RWPE1 (cell line): ENCODE measurements around the gene SEPTIN12.

Experiments
- CTCF ChIA-PET: fragments of 350-600 bp; sonication (Branson Sonifier 250); formaldehyde crosslinking; extraction: SDS; loops from one replicate; lab custom pipeline; 2021; lab: Yijun Ruan, JAX
- POLR2A ChIA-PET: fragments of 400-600 bp; formaldehyde crosslinking; extraction: SDS; loops from one replicate; lab custom pipeline; 2020; ENCODE audit warnings: antibody characterized with exemption; ENCODE audit not compliant: low non-redundant PET; lab: Yijun Ruan, JAX
- DNase-seq: peaks from one replicate; pipeline ENCODE4 v3.0.0; 2012; ENCODE audit warnings: low spot score
- H3K27ac ChIP-seq: fragments of 450-650 bp; 2 replicates; pipeline ENCODE4 v1.5.1; 2017
- TF ChIP-seq, protein P1 (sequence below): fragments of 450-650 bp; conservative IDR thresholded peaks from 2 replicates; pipeline ENCODE4 v1.5.1; 2017; ENCODE audit warnings: low read depth, mild to moderate bottlenecking

Gene SEPTIN12

GRCh38 chr16:4787627-4788482, at the start of gene SEPTIN12:
Gene SEPTIN12 (minus strand): TSS chr16:4788345. CDS start chr16:4787645, 700 bp downstream.
- TF ChIP-seq, protein P1, sequence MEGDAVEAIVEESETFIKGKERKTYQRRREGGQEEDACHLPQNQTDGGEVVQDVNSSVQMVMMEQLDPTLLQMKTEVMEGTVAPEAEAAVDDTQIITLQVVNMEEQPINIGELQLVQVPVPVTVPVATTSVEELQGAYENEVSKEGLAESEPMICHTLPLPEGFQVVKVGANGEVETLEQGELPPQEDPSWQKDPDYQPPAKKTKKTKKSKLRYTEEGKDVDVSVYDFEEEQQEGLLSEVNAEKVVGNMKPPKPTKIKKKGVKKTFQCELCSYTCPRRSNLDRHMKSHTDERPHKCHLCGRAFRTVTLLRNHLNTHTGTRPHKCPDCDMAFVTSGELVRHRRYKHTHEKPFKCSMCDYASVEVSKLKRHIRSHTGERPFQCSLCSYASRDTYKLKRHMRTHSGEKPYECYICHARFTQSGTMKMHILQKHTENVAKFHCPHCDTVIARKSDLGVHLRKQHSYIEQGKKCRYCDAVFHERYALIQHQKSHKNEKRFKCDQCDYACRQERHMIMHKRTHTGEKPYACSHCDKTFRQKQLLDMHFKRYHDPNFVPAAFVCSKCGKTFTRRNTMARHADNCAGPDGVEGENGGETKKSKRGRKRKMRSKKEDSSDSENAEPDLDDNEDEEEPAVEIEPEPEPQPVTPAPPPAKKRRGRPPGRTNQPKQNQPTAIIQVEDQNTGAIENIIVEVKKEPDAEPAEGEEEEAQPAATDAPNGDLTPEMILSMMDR = no peak
- ChIA-PET POLR2A (no interaction called here), CTCF (interaction anchor here (0.5 to 1.2 kb wide), 3 partner anchors 11 to 21 kb away, joined by 3 to 7 read pairs (median 5); partner anchors contain the start of gene ZNF500)
- H3K27ac ChIP-seq = peak within 1 kb of the TSS; percentile 15
- DNase-seq = no peak

DNA sequence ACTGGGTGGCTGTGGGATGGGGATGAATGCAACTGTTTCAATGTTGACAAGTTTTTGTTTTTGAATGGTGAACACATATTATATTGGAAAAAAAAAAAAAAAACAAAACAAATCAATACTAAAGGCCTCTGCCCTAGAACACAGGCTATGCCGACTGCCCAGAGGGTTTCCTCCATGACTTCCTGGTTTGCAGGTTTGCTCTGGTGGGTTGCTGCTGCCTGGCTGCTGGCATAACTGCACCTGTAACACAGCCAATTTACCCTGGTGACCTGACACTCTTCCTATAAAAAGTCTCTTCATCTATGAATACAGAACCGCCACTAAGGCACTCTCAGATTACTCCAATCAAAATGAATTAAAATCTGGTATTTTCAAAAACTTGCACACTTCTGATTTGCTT, 48.6 kb upstream of the SEPTIN12 start:
- no peak for DNase-seq
- TF ChIP-seq, protein P1 = no peak
- CTCF ChIA-PET = interaction anchor here (0.6 kb wide), 1 partner anchor 20 kb away, joined by 3 read pairs; no protein-coding TSS in a partner anchor
- H3K27ac ChIP-seq = no peak overlapping the region
- POLR2A ChIA-PET = no interaction called here

DNA sequence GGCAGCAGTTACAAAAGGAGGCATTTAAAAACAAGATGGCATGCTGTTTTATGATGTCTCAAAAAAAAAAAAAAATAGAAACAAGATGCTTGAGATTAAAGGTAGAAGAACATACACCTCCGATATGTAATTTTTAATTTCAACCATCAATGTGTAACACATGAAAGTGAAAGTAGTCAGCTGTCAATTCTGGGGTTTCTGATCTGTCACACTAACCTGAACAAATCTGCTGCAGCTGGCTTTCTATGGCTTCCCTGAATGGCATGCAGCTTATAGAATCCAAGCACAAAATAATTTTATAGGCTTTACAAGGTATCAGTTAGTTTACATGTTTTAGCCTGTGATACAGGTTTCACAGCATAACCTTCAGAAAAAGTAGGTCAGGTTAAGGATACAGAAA, 45.4 kb upstream of the SEPTIN12 start:
- CTCF ChIA-PET = no interaction called here
- TF ChIP-seq, protein P1 = no peak
- no peak overlapping the region for H3K27ac ChIP-seq
- no peak for DNase-seq
- POLR2A ChIA-PET = no interaction called here

- ChIA-PET CTCF (no interaction called here), POLR2A (no interaction called here)
- no peak for DNase-seq
- H3K27ac ChIP-seq = no peak overlapping the region
- TF ChIP-seq, protein P1 = no peak
Observed at GRCh38 chr16:4832698-4833343, 44.7 kb upstream of the SEPTIN12 start.

DNA sequence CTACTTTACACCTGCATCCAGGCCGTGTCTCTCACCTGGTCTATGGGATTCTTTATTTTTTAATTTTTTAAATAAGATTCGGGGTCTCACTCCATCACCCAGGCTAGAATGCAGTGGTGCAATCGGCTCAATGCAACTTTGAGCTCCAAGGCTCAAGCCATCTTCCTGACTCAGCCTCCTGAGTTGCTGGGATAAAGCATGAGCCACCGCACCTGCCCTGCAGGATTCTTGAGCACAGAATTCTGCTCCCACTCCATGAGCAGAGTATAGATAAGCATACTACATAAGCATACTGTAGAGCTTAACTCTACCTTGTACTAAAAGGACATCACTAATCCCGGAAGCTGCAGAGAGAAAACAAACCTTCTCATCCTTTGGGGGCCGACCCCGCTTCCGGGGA, 43.5 kb upstream of the SEPTIN12 start:
- H3K27ac ChIP-seq = no peak overlapping the region
- ChIA-PET CTCF (no interaction called here), POLR2A (no interaction called here)
- TF ChIP-seq, protein P1 = no peak
- DNase-seq = no peak

DNA sequence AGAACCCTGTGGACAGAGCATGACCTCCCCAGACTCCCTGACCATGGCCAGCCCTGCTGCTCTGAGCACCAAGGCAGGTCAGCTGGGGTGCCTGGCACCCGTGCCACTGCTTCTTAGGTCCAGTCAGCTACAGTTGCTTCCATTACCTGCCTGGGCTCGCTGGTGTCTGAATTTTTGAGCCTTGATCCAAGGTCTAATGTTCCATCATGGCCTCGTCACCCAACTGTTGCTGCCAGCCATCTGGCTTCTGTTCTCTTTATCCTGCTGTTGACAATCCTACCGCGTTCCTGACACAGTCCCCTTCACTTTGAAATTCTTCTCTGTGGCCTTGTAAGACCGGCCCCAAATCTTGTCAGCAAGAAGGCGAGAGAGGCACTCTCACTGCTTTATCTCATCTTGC, 42.3 kb upstream of the SEPTIN12 start:
- H3K27ac ChIP-seq = peak overlapping the region; percentile 16; the same call in 1 of the 2 replicates
- ChIA-PET CTCF (interaction anchor here (0.7 kb wide), 1 partner anchor 111 kb away, joined by 3 read pairs; no protein-coding TSS in a partner anchor), POLR2A (no interaction called here)
- no peak for DNase-seq
- TF ChIP-seq, protein P1 = no peak
